GM12878 (cell line): Measurements from ENCODE around the gene EPAS1. TPM values are rescaled to one million over a fixed set of nuclear protein-coding genes. Genes with fewer than 3 reads are reported as not detected.

Experiments used
- ATAC-seq: fragments of 200-7000 bp; cut with Tn5 transposase; 3 replicates; pipeline ENCODE4 v1.9.1; 2020; ENCODE audit warnings: mild to moderate bottlenecking, moderate library complexity
- BruUV-seq: library from RNA; stranded (reverse); fragments of 400-500 nt; replicated peaks from 2 replicates; lab custom pipeline; 2021; lab: Mats Ljungman, UMichigan
- CTCF ChIA-PET: fragments of 300-600 bp; sonication (Branson Sonifier 250); formaldehyde crosslinking; extraction: SDS; loops from one replicate; lab custom pipeline; 2021; ENCODE audit warnings: inconsistent platforms; lab: Yijun Ruan, JAX
- POLR2A ChIA-PET: fragments of 350-600 bp; formaldehyde crosslinking; extraction: SDS; loops from one replicate; lab custom pipeline; 2021; ENCODE audit warnings: inconsistent platforms; lab: Charles Lee
- RAD21 ChIA-PET: fragments of 300-600 bp; sonication (Branson Sonifier 250); formaldehyde crosslinking; loops from one replicate; lab custom pipeline; 2023; ENCODE audit warnings: antibody characterized with exemption; ENCODE audit not compliant: unreplicated experiment; lab: Charles Lee
- SMC1A ChIA-PET: fragments of 300-600 bp; sonication (Branson Sonifier 250); formaldehyde crosslinking; loops from one replicate; lab custom pipeline; 2023; ENCODE audit not compliant: unreplicated experiment, uncharacterized antibody; lab: Charles Lee
- DNase-seq: peaks from one replicate; pipeline ENCODE4 v3.0.0-alpha.2; 2011; ENCODE audit warnings: low read depth, low spot score
- FAIRE-seq: peaks from 3 replicates; lab custom pipeline; 2011; peaks lifted over from hg19 to GRCh38; lab: Jason Lieb, UNC
- H2AFZ ChIP-seq: 2 replicates; pipeline ENCODE4 v1.6.0; 2011; ENCODE audit warnings: low read depth, low read length, control low read depth; ENCODE audit not compliant: control insufficient read depth
- H3K27ac ChIP-seq: 2 replicates; pipeline ENCODE4 v1.5.1; 2011; ENCODE audit warnings: control low read depth; ENCODE audit not compliant: control insufficient read depth, insufficient read depth
- H3K27me3 ChIP-seq, 2 experiments: replicated peaks in 1 of 2; 2 replicates each; pipeline versions ENCODE4 v1.6.0 to v1.6.1; 2011; ENCODE audit warnings: low read length in 1 of 2; ENCODE audit not compliant: control insufficient read depth in 2 of 2, insufficient read depth in 2 of 2
- H3K36me3 ChIP-seq, 2 experiments: 2 replicates each; pipeline ENCODE4 v1.5.1; 2011; ENCODE audit warnings: low read length in 1 of 2; ENCODE audit not compliant: control insufficient read depth in 2 of 2, insufficient read depth in 2 of 2
- H3K4me1 ChIP-seq: 2 replicates; pipeline ENCODE4 v1.6.1; 2011; ENCODE audit warnings: mild to moderate bottlenecking, low read length, moderate library complexity, mixed read lengths; ENCODE audit not compliant: control insufficient read depth, insufficient read depth
- H3K4me2 ChIP-seq: 2 replicates; pipeline ENCODE4 v1.6.0; 2011; ENCODE audit warnings: control low read depth; ENCODE audit not compliant: control insufficient read depth, insufficient read depth
- H3K4me3 ChIP-seq: fragments of 200-600 bp; sonication (generic); 2 replicates; pipeline ENCODE4 v1.5.1; 2016
- H3K79me2 ChIP-seq: 2 replicates; pipeline ENCODE4 v1.6.0; 2011; ENCODE audit warnings: low read length; ENCODE audit not compliant: control insufficient read depth, insufficient read depth
- H3K9ac ChIP-seq: 2 replicates; pipeline ENCODE4 v1.8.0; 2011; ENCODE audit warnings: low read length, control low read depth, mixed read lengths; ENCODE audit not compliant: control insufficient read depth, insufficient read depth
- H3K9me3 ChIP-seq: replicated peaks from 3 replicates; pipeline ENCODE4 v1.5.1; 2011; ENCODE audit warnings: mild to moderate bottlenecking, low read length; ENCODE audit not compliant: control insufficient read depth, insufficient read depth
- H4K20me1 ChIP-seq: 2 replicates; pipeline ENCODE4 v1.6.0; 2011; ENCODE audit not compliant: control insufficient read depth, insufficient read depth
- ATF2 ChIP-seq: IDR thresholded peaks from 2 replicates; pipeline ENCODE4 v1.6.1; 2012; ENCODE audit warnings: low read length, inconsistent platforms
- BCL11A ChIP-seq: IDR thresholded peaks from 2 replicates; pipeline ENCODE4 v1.6.1; 2011; ENCODE audit warnings: low read depth, low read length
- BCL3 ChIP-seq: IDR thresholded peaks from 2 replicates; pipeline ENCODE4 v1.6.1; 2011; ENCODE audit warnings: borderline replicate concordance, low read depth, mild to moderate bottlenecking, moderate library complexity, low read length; ENCODE audit not compliant: insufficient read depth, poor library complexity, severe bottlenecking
- CBFB ChIP-seq: IDR thresholded peaks from 2 replicates; pipeline ENCODE4 v1.6.1; 2016; ENCODE audit warnings: antibody characterized with exemption, low read depth
- CREB1 ChIP-seq: IDR thresholded peaks from 2 replicates; pipeline ENCODE4 v1.6.1; 2012; ENCODE audit warnings: low read depth, mild to moderate bottlenecking, inconsistent platforms
- DPF2 ChIP-seq: fragments of 450-650 bp; IDR thresholded peaks from 2 replicates; pipeline ENCODE4 v1.6.1; 2017; ENCODE audit warnings: mild to moderate bottlenecking
- HCFC1 ChIP-seq: fragments of 150-350 bp; IDR thresholded peaks from 2 replicates; pipeline ENCODE4 v1.6.1; 2014; ENCODE audit warnings: low read length
- IKZF1 ChIP-seq: fragments of 450-650 bp; conservative IDR thresholded peaks from 2 replicates; pipeline ENCODE4 v1.6.1; 2017; ENCODE audit warnings: antibody characterized with exemption, mild to moderate bottlenecking
- IRF3 ChIP-seq: fragments of 450-650 bp; IDR thresholded peaks from 2 replicates; pipeline ENCODE4 v1.6.1; 2014; ENCODE audit warnings: mild to moderate bottlenecking
- MEF2A ChIP-seq: IDR thresholded peaks from 2 replicates; pipeline ENCODE4 v1.6.1; 2011; ENCODE audit warnings: low read depth, mild to moderate bottlenecking, low read length, moderate library complexity; ENCODE audit not compliant: insufficient read depth
- MXI1 ChIP-seq: fragments of 150-350 bp; IDR thresholded peaks from 2 replicates; pipeline ENCODE4 v1.6.1; 2011; ENCODE audit warnings: low read depth, mild to moderate bottlenecking, inconsistent platforms, low read length, improper control_type of control experiment
- NR2F1 ChIP-seq: fragments of 450-650 bp; conservative IDR thresholded peaks from 2 replicates; pipeline ENCODE4 v1.6.1; 2017; ENCODE audit warnings: mild to moderate bottlenecking
- TCF12 ChIP-seq: IDR thresholded peaks from 2 replicates; pipeline ENCODE4 v1.6.1; 2011; ENCODE audit warnings: low read depth, mild to moderate bottlenecking, low read length
- TCF3 ChIP-seq: IDR thresholded peaks from 2 replicates; pipeline ENCODE4 v1.6.1; 2012; ENCODE audit warnings: low read depth, mild to moderate bottlenecking, low read length, borderline replicate concordance; ENCODE audit not compliant: insufficient read depth
- whole genome bisulfite sequencing: methylation state at CpG from one replicate; pipeline ENCODE4 v1.1.6; 2016; ENCODE audit warnings: low lambda C conversion rate; ENCODE audit not compliant: insufficient replicate concordance, insufficient coverage; ENCODE audit errors: missing lambda C conversion rate; 5-methylcytosine and 5-hydroxymethylcytosine counted together
- in situ Hi-C: fragments of 300-500 bp; cut with MboI; formaldehyde crosslinking; loops from 9 replicates; pipeline ENCODE4 v1.14.3; 2018; ENCODE audit warnings: mixed read lengths
- intact Hi-C: fragments of 100-400 bp; cut with micrococcal nuclease; formaldehyde crosslinking; loops from one replicate; pipeline ENCODE4 v1.14.2; 2022; ENCODE audit not compliant: unreplicated experiment
- polyA plus RNA-seq, 11 experiments: library from polyadenylated mRNA; depleted of rRNA in 4 of 11; unstranded in 6 of 11; stranded (reverse) in 5 of 11; fragments of >200 nt; fragmentation: Nextera tagmentation in 4 of 11; fragmentation: Illumina TruSeq in 1 of 11; extraction: Ambion mirVana in 4 of 11; extraction: Trizol in 1 of 11; gene quantifications; 1 replicate in 1 of 11; 2 replicates in 10 of 11; pipeline versions ENCODE4 v1.2.1 to v1.2.3, GENCODE V29; 2011 to 2016; ENCODE audit warnings: inconsistent platforms in 2 of 11, missing spikeins in 2 of 11, low read depth in 1 of 11
- total RNA-seq, 4 experiments: library from RNA; depleted of rRNA in 3 of 4; stranded (reverse); fragments of >200 nt in 3 of 4; fragmentation: Illumina TruSeq in 1 of 4; extraction: Trizol in 1 of 4; gene quantifications; 2 replicates each; pipeline versions ENCODE4 v1.2.1 to v1.2.3, GENCODE V29; 2013 to 2021

The EPAS1 gene
- total and polyA plus RNA-seq, 10 of the 15 experiments (the other 5 are each of a cell fraction or from before 2014, with no cell fraction given) = 0.11 to 22.0 (median 1.3) TPM; not detected in 1

- Histone ChIP-seq H3K36me3 (no peaks in the 10 kb centered on the region), H3K9me3 (no peaks in the 10 kb centered on the region), H3K4me3 (no peak overlapping the region), H3K27ac (no peak overlapping the region), H3K79me2 (no peaks in the 10 kb centered on the region), H2AFZ (no peak overlapping the region), H3K27me3 (no peaks in the 10 kb centered on the region; a peak in 1 of 4 replicates), H3K4me2 (no peak overlapping the region), H4K20me1 (no peaks in the 10 kb centered on the region), H3K9ac (no peak overlapping the region), H3K4me1 (peaks cover 5% of the 10 kb centered on the region)
- intact Hi-C loops (no loop called here), in situ Hi-C loops (loop anchor here (25.0 kb wide), 1 partner anchor 716 kb away; no protein-coding TSS in a partner anchor)
- BruUV-seq = no TSS peak
- WGBS = 68% methylated on average over 6 of the region's 6 CpGs
- TF ChIP-seq BCL11A = no peak
- no peak for TF ChIP-seq MEF2A
- no peak for TF ChIP-seq CREB1
- TF ChIP-seq DPF2 = no peak
- no peak for TF ChIP-seq CBFB
- no peak for TF ChIP-seq HCFC1
- no peak for TF ChIP-seq NR2F1
- TF ChIP-seq ATF2 = no peak
- no peak for TF ChIP-seq MXI1
- no peak for TF ChIP-seq TCF3
- TF ChIP-seq IRF3 = no peak
- TF ChIP-seq IKZF1 = no peak
- TF ChIP-seq TCF12 = no peak
- TF ChIP-seq BCL3 = no peak
- ChIA-PET CTCF (interaction anchor here (1.0 to 2.3 kb wide), 3 partner anchors 19 to 123 kb away, joined by 3 to 6 read pairs (median 3); no protein-coding TSS in a partner anchor), POLR2A (interaction anchor here (0.5 to 0.6 kb wide), 2 partner anchors 10 to 243 kb away, joined by 3 to 4 read pairs; no protein-coding TSS in a partner anchor), RAD21 (no interaction called here), SMC1A (interaction anchor here (1.1 to 1.4 kb wide), 3 partner anchors 9 to 291 kb away, joined by 3 to 5 read pairs (median 4); no protein-coding TSS in a partner anchor)
- DNase-seq (no peak), FAIRE-seq (no peak), ATAC-seq (no peak)
Observed at GRCh38 chr2:46353509-46353908, 56.3 kb downstream of the EPAS1 start.
